B cell (primary cell): Measurements from ENCODE around the gene LMNTD2. TPM values are rescaled to one million over a fixed set of nuclear protein-coding genes. Genes with fewer than 3 reads are reported as not detected.

ENCODE experiments used
- ATAC-seq: fragments of 200-7000 bp; cut with Tn5 transposase; one replicate; pipeline ENCODE4 v1.10.0; 2021; ENCODE audit warnings: low read depth, mild to moderate bottlenecking, moderate number of reproducible peaks, moderate library complexity
- CTCF ChIA-PET: fragments of 350-600 bp; sonication (Branson Sonifier 250); formaldehyde crosslinking; loops from one replicate; lab custom pipeline; 2021; ENCODE audit warnings: antibody characterized with exemption, inconsistent platforms; lab: Charles Lee
- POLR2A ChIA-PET: fragments of 350-600 bp; sonication (Branson Sonifier 250); formaldehyde crosslinking; loops from one replicate; lab custom pipeline; 2021; ENCODE audit warnings: antibody characterized with exemption; lab: Charles Lee
- DNase-seq: peaks from one replicate; pipeline ENCODE4 v3.0.0; 2013
- H2AFZ ChIP-seq: 2 replicates; pipeline ENCODE4 v1.6.1; 2012; ENCODE audit warnings: mild to moderate bottlenecking, low read depth, low read length; ENCODE audit not compliant: insufficient read depth, poor library complexity, severe bottlenecking
- H3K27ac ChIP-seq, 2 donors: 1 replicate in 1 of 2; 2 replicates in 1 of 2; pipeline ENCODE4 v1.5.1; 2012 to 2013; ENCODE audit warnings: low read length in 2 of 2, mild to moderate bottlenecking in 2 of 2, moderate library complexity in 1 of 2
- H3K27me3 ChIP-seq, 4 experiments: fragments of 200-600 bp in 1 of 4; sonication (generic) in 1 of 4; replicated peaks in 1 of 4; 1 replicate in 2 of 4; 2 replicates in 2 of 4; pipeline versions ENCODE4 v1.6.1 to v1.7.0; 2013 to 2016; ENCODE audit warnings: low read length in 3 of 4, mild to moderate bottlenecking in 2 of 4, mixed read lengths in 1 of 4, moderate library complexity in 1 of 4; ENCODE audit not compliant: insufficient read depth in 4 of 4, control insufficient read depth in 3 of 4; ENCODE audit errors: control extremely low read depth in 1 of 4
- H3K36me3 ChIP-seq, 2 experiments: replicated peaks in 1 of 2; 1 replicate in 1 of 2; 2 replicates in 1 of 2; pipeline versions ENCODE4 v1.6.1 to v1.7.1; 2013; ENCODE audit warnings: low read length in 1 of 2; ENCODE audit not compliant: insufficient read depth in 2 of 2, control insufficient read depth in 1 of 2; ENCODE audit errors: control extremely low read depth in 1 of 2, extremely low read depth in 1 of 2
- H3K4me1 ChIP-seq, 2 donors: fragments of 200-600 bp in 1 of 2; sonication (generic) in 1 of 2; 1 replicate in 1 of 2; 2 replicates in 1 of 2; pipeline versions ENCODE4 v1.5.1 to v1.6.1; 2013 to 2017; ENCODE audit warnings: low read length in 2 of 2; ENCODE audit not compliant: control insufficient read depth in 2 of 2, insufficient read depth in 2 of 2
- H3K4me2 ChIP-seq: replicated peaks from 2 replicates; pipeline ENCODE3; 2012; ENCODE audit warnings: mild to moderate bottlenecking, low read depth, low read length; ENCODE audit not compliant: poor library complexity, severe bottlenecking
- H3K4me3 ChIP-seq, 5 experiments: fragments of 200-600 bp in 1 of 5; sonication (generic) in 1 of 5; 1 replicate in 3 of 5; 2 replicates in 2 of 5; pipeline versions ENCODE4 v1.5.1 to v1.7.0; 2011 to 2016; ENCODE audit warnings: low read length in 4 of 5, mild to moderate bottlenecking in 4 of 5, low read depth in 2 of 5, control low read depth in 1 of 5, moderate library complexity in 1 of 5; ENCODE audit not compliant: insufficient read depth in 1 of 5; ENCODE audit errors: control extremely low read depth in 1 of 5, extremely low read depth in 1 of 5
- H3K79me2 ChIP-seq: fragments of 200-600 bp; sonication (generic); one replicate; pipeline ENCODE4 v1.6.0; 2016; ENCODE audit warnings: low read length; ENCODE audit not compliant: control insufficient read depth, insufficient read depth
- H3K9ac ChIP-seq: fragments of 200-600 bp; sonication (generic); 2 replicates; pipeline ENCODE4 v1.6.1; 2017; ENCODE audit warnings: mild to moderate bottlenecking, low read length, moderate library complexity
- H3K9me3 ChIP-seq, 3 donors: one replicate each; pipeline versions ENCODE4 v1.6.1 to v1.7.1; 2013; ENCODE audit warnings: low read length in 2 of 3; ENCODE audit not compliant: control insufficient read depth in 2 of 3, insufficient read depth in 1 of 3; ENCODE audit errors: control extremely low read depth in 1 of 3
- H4K20me1 ChIP-seq: 2 replicates; pipeline ENCODE4 v1.6.0; 2012; ENCODE audit warnings: mild to moderate bottlenecking, low read length; ENCODE audit not compliant: insufficient read depth, control insufficient read depth, poor library complexity, severe bottlenecking
- H3K27ac Mint-ChIP-seq: one replicate; pipeline ENCODE4 v1.8.0; 2021; ENCODE audit warnings: mixed read lengths
- H3K27me3 Mint-ChIP-seq: one replicate; pipeline ENCODE4 v1.8.0; 2021; ENCODE audit warnings: mixed read lengths
- H3K4me1 Mint-ChIP-seq: one replicate; pipeline ENCODE4 v1.8.0; 2021; ENCODE audit warnings: mixed read lengths
- H3K4me3 Mint-ChIP-seq: one replicate; pipeline ENCODE4 v1.8.0; 2021; ENCODE audit warnings: mixed read lengths
- H3K9me3 Mint-ChIP-seq: one replicate; pipeline ENCODE4 v1.8.0; 2022; ENCODE audit warnings: mixed read lengths; ENCODE audit not compliant: insufficient read depth
- EZH2 ChIP-seq: IDR thresholded peaks from 2 replicates; pipeline ENCODE4 v1.6.1; 2012; ENCODE audit warnings: borderline replicate concordance, low read depth, mild to moderate bottlenecking, moderate library complexity, low read length; ENCODE audit not compliant: insufficient read depth, poor library complexity, severe bottlenecking
- WGBS: methylation state at CpG from one replicate; pipeline ENCODE4 v1.1.5; 2013; ENCODE audit warnings: missing lambda C conversion rate; ENCODE audit not compliant: insufficient coverage; 5-methylcytosine and 5-hydroxymethylcytosine counted together
- intact Hi-C: fragments of 100-400 bp; cut with micrococcal nuclease; formaldehyde crosslinking; loops from one replicate; pipeline ENCODE4 v1.10.0; 2022
- polyA plus RNA-seq: library from polyadenylated mRNA; depleted of rRNA; stranded (reverse); fragments of >200 nt; gene quantifications from 2 replicates; pipeline ENCODE4 v1.2.3, GENCODE V29; 2012
- total RNA-seq, 2 donors: library from RNA; stranded (reverse); fragments of 120-200 nt in 1 of 2; gene quantifications; 1 replicate in 1 of 2; 2 replicates in 1 of 2; pipeline versions ENCODE4 v1.2.3 to v1.2.4, GENCODE V29; 2013 to 2022
- TF ChIP-seq, protein P1 (sequence below): fragments of 200-600 bp; IDR thresholded peaks from one replicate; pipeline ENCODE4 v1.8.0; 2022; ENCODE audit warnings: antibody characterized with exemption, mild to moderate bottlenecking

The LMNTD2 gene
- total and polyA plus RNA-seq, 2 donors (not counting 1 experiment from before 2014, with no cell fraction given) = 21.4 to 29.6 TPM

DNA sequence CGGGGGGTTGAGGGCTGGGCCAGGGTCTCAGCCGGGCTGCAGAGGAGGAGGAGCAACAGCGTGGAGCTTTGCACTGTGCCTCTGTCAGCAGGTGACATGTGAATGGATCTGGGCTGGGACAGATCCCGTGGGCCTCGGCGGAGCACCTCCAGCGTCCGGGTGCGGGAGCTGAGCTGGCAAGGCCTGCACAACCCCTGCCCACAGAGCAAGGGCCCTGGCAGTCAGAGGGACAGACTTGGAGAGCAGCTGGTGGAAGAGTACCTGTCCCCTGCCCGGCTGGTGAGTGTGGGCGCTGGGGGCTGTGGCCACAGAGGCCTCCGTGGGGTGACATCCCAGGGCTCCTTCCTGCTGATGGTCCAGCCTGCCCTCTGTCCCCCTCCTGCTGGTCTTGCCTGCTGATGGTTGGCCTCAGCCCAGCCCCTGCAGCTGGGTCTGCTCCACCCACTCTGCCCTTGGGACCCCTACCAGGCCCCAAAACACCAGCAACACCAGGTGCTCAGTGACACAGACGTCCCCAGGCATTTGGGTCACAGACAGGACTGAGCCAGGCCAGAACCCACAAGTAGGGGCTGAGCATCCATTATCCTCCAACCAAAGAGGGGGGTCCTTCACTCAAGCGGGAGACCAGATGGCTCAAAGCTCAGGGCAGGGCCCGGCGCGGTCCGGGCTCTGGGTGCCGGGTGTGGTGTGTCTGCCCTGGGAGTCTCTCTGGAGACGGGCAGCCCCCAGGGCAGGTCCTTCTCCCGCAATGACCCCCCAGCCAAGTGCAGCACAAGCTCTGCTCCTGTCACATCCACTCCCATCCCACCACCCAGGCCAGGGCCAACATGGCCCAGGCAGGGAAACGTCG, 19.7 kb downstream of the LMNTD2 start:
- ChIA-PET POLR2A (no interaction called here), CTCF (no interaction called here)
- Histone ChIP-seq H3K36me3 (peaks cover 0 to 2% of the 10 kb centered on the region in 2 experiments), H3K4me2 (no peak overlapping the region), H3K79me2 (peaks cover 33% of the 10 kb centered on the region), H4K20me1 (no peaks in the 10 kb centered on the region), H2AFZ (no peak overlapping the region), H3K27me3 (no peaks in the 10 kb centered on the region), H3K9ac (no peak overlapping the region), H3K9me3 (no peaks in the 10 kb centered on the region), H3K4me1 (peaks cover 12 to 25% of the 10 kb centered on the region in 2 donors), H3K27ac (no peak overlapping the region), H3K4me3 (no peak overlapping the region)
- ATAC-seq (no peak), DNase-seq (peak; percentile 25)
- Mint-ChIP-seq H3K4me1 (peaks cover 19% of the 10 kb centered on the region), H3K27me3 (no peaks in the 10 kb centered on the region), H3K27ac (no peak overlapping the region), H3K4me3 (no peak overlapping the region), H3K9me3 (no peaks in the 10 kb centered on the region)
- intact Hi-C loops = no loop called here
- no peak for TF ChIP-seq EZH2
- TF ChIP-seq, protein P1, sequence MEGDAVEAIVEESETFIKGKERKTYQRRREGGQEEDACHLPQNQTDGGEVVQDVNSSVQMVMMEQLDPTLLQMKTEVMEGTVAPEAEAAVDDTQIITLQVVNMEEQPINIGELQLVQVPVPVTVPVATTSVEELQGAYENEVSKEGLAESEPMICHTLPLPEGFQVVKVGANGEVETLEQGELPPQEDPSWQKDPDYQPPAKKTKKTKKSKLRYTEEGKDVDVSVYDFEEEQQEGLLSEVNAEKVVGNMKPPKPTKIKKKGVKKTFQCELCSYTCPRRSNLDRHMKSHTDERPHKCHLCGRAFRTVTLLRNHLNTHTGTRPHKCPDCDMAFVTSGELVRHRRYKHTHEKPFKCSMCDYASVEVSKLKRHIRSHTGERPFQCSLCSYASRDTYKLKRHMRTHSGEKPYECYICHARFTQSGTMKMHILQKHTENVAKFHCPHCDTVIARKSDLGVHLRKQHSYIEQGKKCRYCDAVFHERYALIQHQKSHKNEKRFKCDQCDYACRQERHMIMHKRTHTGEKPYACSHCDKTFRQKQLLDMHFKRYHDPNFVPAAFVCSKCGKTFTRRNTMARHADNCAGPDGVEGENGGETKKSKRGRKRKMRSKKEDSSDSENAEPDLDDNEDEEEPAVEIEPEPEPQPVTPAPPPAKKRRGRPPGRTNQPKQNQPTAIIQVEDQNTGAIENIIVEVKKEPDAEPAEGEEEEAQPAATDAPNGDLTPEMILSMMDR = no peak
- 94% methylated on average over 23 of the region's 23 CpGs for WGBS

DNA sequence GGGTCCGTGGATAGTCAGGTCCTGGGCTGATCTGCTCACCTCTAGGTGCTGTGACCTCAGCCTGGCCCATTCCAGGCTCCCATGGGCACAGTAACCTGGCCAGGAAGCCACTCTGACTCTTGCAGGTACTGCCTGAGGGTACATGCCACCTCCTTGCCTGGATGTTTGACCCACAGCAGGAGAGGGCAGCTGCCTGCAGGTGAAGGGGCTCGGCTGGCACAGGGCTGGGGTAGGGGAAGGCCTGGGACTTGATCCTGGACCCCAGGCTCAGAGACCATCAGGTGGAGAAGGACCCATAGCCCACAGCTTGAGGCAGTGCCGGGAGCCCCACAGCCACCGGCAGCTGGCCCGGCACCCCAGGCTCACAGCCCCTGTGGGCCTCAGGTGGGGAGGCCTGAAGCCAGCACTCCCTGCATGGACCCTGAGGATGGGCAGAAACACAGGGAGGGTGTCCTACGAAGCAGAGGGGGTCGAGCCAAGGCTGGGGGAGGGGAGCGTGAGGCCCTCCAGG, 20.5 kb downstream of the LMNTD2 start:
- Mint-ChIP-seq H3K27ac (no peak overlapping the region), H3K4me3 (no peak overlapping the region), H3K27me3 (no peaks in the 10 kb centered on the region), H3K4me1 (peaks cover 19% of the 10 kb centered on the region), H3K9me3 (no peaks in the 10 kb centered on the region)
- Histone ChIP-seq H2AFZ (no peak overlapping the region), H3K4me1 (peaks cover 12 to 25% of the 10 kb centered on the region in 2 donors), H3K27ac (no peak overlapping the region), H3K36me3 (peaks cover 0 to 2% of the 10 kb centered on the region in 2 experiments), H3K4me3 (no peak overlapping the region), H3K79me2 (peaks cover 33% of the 10 kb centered on the region), H3K4me2 (no peak overlapping the region), H3K9ac (no peak overlapping the region), H3K27me3 (no peaks in the 10 kb centered on the region), H4K20me1 (no peaks in the 10 kb centered on the region), H3K9me3 (no peaks in the 10 kb centered on the region)
- DNase-seq (no peak), ATAC-seq (no peak)
- ChIA-PET POLR2A (interaction anchor here (0.5 kb wide), 1 partner anchor 385 kb away, joined by 3 read pairs; no protein-coding TSS in a partner anchor), CTCF (no interaction called here)
- WGBS = 94% methylated on average over 5 of the region's 8 CpGs
- TF ChIP-seq, protein P1 = no peak
- TF ChIP-seq EZH2 = no peak
- intact Hi-C loops = loop anchor here (5.0 kb wide), 4 partner anchors 182 to 767 kb away; partner anchors contain the start of genes BET1L, RIC8A, SLC25A22 and TOLLIP
